ENCODE measurements around the gene B3GNT8. TPM values are rescaled to one million over a fixed set of nuclear protein-coding genes. Genes with fewer than 3 reads are reported as not detected.

The B3GNT8 gene
- total and polyA plus RNA-seq, 9 of the 15 experiments (the other 6 are each of a cell fraction or from before 2014, with no cell fraction given) = 0.11 to 2.9 (median 0.65) TPM; not detected in 2

DNA sequence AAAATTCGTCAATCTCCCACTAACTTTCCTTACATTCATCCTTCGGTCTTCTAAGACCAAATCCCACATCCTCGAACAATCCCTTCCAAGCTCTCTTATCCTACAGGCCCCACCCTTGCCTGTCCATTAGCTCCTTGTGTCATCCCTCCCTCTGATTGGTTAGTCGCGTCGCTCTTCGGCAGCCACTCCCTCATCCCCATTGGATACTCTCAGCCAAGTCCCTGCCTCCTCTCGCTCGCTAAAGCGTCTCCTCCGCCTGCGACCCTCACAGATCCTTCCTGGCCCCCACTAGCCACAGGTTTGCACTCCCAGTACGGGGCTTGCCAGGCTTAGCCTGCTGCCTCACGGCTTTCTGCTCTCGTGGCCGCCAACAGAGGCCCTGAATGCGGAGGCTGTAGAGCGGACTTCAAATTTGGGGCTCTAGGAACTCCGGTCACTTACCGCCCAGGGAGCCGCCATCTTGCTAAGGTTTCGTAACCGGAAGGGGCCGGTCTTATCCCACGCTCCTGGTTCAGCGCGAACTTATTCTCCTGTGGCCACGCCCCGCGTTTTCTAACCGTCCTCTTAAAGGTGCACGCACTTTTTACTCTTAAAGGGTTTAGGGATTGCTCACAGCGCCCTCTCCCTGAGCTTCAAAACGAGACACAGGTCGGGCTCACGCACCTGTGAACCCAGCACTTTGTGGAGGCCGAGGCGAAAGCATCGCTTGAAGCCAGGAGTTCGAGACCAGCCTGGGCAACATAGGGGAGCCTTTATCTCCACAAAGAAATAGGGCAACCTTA is 12.5 kb upstream of the B3GNT8 start, which contains the start of gene DMAC2 (continued):
- TF ChIP-seq MTF1 (CRISPR knock-in tag; IDR thresholded peaks at IDR 0.05; ENCODE audit: borderline replicate concordance) (no peak), ZNF134 (CRISPR knock-in tag; conservative IDR thresholded peaks at IDR 0.05) (no peak), POLR3A (IDR thresholded peaks at IDR 0.05; ENCODE audit: borderline replicate concordance, extremely low read depth, insufficient read depth, insufficient read length) (no peak), ZNF197 (CRISPR knock-in tag; IDR thresholded peaks at IDR 0.05; ENCODE audit: low read depth) (no peak), ZNF830 (CRISPR knock-in tag; IDR thresholded peaks at IDR 0.05) (no peak), CGGBP1 (CRISPR knock-in tag; IDR thresholded peaks at IDR 0.05) (no peak), RNF2 (IDR thresholded peaks at IDR 0.05) (peak; percentile 49; the same call in 1 of the 2 replicates), ID3 (CRISPR knock-in tag; IDR thresholded peaks at IDR 0.05) (no peak), ID3 (tag; IDR thresholded peaks at IDR 0.05) (peak; percentile 27; the same call in 1 of the 2 replicates), MCM7 (IDR thresholded peaks at IDR 0.05) (no peak), GTF2A2 (tag; IDR thresholded peaks at IDR 0.05) (no peak), ZHX1 (conservative IDR thresholded peaks at IDR 0.05; ENCODE audit: low read length) (no peak), TEAD2 (tag; IDR thresholded peaks at IDR 0.05) (no peak), MAZ (CRISPR knock-in tag; conservative IDR thresholded peaks at IDR 0.05 in 1 of 2, IDR thresholded peaks at IDR 0.05 in 1 of 2) (peak in 1 of 2 experiments; percentile 74; a peak in 3 of 4 replicates), XRCC4 (IDR thresholded peaks at IDR 0.05; ENCODE audit: extremely low read depth, insufficient read depth, insufficient read length) (no peak), ELK3 (CRISPR knock-in tag; IDR thresholded peaks at IDR 0.05) (no peak), ELF2 (CRISPR knock-in tag; IDR thresholded peaks at IDR 0.05) (peak; percentile 42; the same call in 1 of the 2 replicates), CBX3 (IDR thresholded peaks at IDR 0.05; ENCODE audit: borderline replicate concordance in 1 of 2, low read length in 2 of 2) (peak in 1 of 2 experiments; percentile 67; a peak in 1 of 3 replicates), DDX20 (tag; IDR thresholded peaks at IDR 0.05; ENCODE audit: low read depth) (no peak), ZNF12 (CRISPR knock-in tag; IDR thresholded peaks at IDR 0.05) (no peak), IRF1 (CRISPR knock-in tag; IDR thresholded peaks at IDR 0.05; ENCODE audit: borderline replicate concordance) (no peak)
- TF ChIP-seq, protein P1, sequence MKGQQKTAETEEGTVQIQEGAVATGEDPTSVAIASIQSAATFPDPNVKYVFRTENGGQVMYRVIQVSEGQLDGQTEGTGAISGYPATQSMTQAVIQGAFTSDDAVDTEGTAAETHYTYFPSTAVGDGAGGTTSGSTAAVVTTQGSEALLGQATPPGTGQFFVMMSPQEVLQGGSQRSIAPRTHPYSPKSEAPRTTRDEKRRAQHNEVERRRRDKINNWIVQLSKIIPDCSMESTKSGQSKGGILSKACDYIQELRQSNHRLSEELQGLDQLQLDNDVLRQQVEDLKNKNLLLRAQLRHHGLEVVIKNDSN (CRISPR knock-in tag; IDR thresholded peaks at IDR 0.05) = no peak

Measured in K562 (cell line).